SK-N-SH (cell line): ENCODE results near the gene ALOX15.
A peak's percentile ranks its signal among the peaks of the same experiment; 100 is the strongest.

Experiments
- EP300 ChIP-seq, 2 experiments: IDR thresholded peaks; 2 replicates each; pipeline versions ENCODE4 v1.4.0 to v1.6.1; 2012; ENCODE audit warnings: borderline replicate concordance in 1 of 2, low read depth in 1 of 2, low read length in 1 of 2
- POLR2AphosphoS5 ChIP-seq: IDR thresholded peaks from 2 replicates; pipeline ENCODE4 v1.6.1; 2012; ENCODE audit warnings: low read depth, low read length
- SMC3 ChIP-seq: IDR thresholded peaks from 2 replicates; pipeline ENCODE4 v1.6.1; 2012; ENCODE audit warnings: low read depth, low read length, improper control_type of control experiment
- TAF1 ChIP-seq: IDR thresholded peaks from 2 replicates; pipeline ENCODE4 v1.6.1; 2012; ENCODE audit warnings: low read depth, mild to moderate bottlenecking, low read length, moderate library complexity, borderline replicate concordance
- TF ChIP-seq, protein P1 (sequence below): fragments of 200-600 bp; sonication (generic); IDR thresholded peaks from 2 replicates; pipeline ENCODE4 v1.6.1; 2017; ENCODE audit warnings: antibody characterized with exemption, mild to moderate bottlenecking, moderate library complexity

GRCh38 chr17:4587803-4588202 lies 53.7 kb downstream of the ALOX15 start:
- TF ChIP-seq, protein P1, sequence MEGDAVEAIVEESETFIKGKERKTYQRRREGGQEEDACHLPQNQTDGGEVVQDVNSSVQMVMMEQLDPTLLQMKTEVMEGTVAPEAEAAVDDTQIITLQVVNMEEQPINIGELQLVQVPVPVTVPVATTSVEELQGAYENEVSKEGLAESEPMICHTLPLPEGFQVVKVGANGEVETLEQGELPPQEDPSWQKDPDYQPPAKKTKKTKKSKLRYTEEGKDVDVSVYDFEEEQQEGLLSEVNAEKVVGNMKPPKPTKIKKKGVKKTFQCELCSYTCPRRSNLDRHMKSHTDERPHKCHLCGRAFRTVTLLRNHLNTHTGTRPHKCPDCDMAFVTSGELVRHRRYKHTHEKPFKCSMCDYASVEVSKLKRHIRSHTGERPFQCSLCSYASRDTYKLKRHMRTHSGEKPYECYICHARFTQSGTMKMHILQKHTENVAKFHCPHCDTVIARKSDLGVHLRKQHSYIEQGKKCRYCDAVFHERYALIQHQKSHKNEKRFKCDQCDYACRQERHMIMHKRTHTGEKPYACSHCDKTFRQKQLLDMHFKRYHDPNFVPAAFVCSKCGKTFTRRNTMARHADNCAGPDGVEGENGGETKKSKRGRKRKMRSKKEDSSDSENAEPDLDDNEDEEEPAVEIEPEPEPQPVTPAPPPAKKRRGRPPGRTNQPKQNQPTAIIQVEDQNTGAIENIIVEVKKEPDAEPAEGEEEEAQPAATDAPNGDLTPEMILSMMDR = no peak
- peak; percentile 55 for TF ChIP-seq POLR2AphosphoS5
- no peak for TF ChIP-seq SMC3
- TF ChIP-seq TAF1 = no peak
- TF ChIP-seq EP300 (IDR thresholded peaks at IDR 0.05; ENCODE audit: borderline replicate concordance in 1 of 2, low read depth in 1 of 2, low read length in 1 of 2) = peak in 1 of 2 experiments; percentile 98; a peak in 2 of 4 replicates
